ENCODE data around the gene LIMD2.

DNA sequence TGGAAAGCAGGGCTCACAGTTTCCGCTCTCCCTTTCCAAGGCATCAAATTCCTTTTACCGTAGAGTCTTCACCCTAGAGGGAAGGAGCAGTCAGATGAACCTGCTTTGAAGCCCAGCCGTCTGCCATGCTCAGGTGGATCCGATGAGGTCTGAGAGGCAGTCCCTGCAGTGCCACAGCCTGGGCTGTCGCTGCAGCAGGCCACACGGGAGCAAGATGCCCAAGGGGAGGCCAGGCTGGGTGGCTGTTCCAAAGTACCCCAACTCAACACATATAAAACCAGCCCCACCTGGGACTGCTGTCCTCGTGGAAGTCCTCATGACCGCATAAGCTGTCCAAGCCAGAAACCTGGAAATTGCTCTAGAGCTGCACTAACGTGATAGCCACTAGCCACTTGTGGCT, 4.9 kb upstream of the LIMD2 start:
- TF ChIP-seq GABPA (IDR thresholded peaks at IDR 0.05; ENCODE audit: borderline replicate concordance, insufficient read depth, low read length) (no peak), CEBPB (IDR thresholded peaks at IDR 0.05; ENCODE audit: low read depth, low read length) (no peak), POU5F1 (IDR thresholded peaks at IDR 0.05; ENCODE audit: low read depth, low read length) (no peak), POLR2A (IDR thresholded peaks at IDR 0.05; ENCODE audit: control extremely low read depth in 1 of 2, low read depth in 2 of 2, low read length in 2 of 2) (no peak), ZNF274 (IDR thresholded peaks at IDR 0.05; ENCODE audit: borderline replicate concordance, extremely low read depth, low read length) (no peak), TAF7 (optimal IDR thresholded peaks at IDR 0.05; ENCODE audit: borderline replicate concordance, low read depth, low read length) (no peak), KDM4A (IDR thresholded peaks at IDR 0.05; ENCODE audit: low read depth, low read length, severe bottlenecking) (no peak), CREB1 (IDR thresholded peaks at IDR 0.05) (no peak), YY1 (IDR thresholded peaks at IDR 0.05; ENCODE audit: low read depth, low read length) (no peak)
- TF ChIP-seq, protein P1, sequence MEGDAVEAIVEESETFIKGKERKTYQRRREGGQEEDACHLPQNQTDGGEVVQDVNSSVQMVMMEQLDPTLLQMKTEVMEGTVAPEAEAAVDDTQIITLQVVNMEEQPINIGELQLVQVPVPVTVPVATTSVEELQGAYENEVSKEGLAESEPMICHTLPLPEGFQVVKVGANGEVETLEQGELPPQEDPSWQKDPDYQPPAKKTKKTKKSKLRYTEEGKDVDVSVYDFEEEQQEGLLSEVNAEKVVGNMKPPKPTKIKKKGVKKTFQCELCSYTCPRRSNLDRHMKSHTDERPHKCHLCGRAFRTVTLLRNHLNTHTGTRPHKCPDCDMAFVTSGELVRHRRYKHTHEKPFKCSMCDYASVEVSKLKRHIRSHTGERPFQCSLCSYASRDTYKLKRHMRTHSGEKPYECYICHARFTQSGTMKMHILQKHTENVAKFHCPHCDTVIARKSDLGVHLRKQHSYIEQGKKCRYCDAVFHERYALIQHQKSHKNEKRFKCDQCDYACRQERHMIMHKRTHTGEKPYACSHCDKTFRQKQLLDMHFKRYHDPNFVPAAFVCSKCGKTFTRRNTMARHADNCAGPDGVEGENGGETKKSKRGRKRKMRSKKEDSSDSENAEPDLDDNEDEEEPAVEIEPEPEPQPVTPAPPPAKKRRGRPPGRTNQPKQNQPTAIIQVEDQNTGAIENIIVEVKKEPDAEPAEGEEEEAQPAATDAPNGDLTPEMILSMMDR (IDR thresholded peaks at IDR 0.05; ENCODE audit: control extremely low read depth in 1 of 3, insufficient read depth in 1 of 3, low read depth in 1 of 3, low read length in 3 of 3), result no peak
- TF ChIP-seq, protein P2, sequence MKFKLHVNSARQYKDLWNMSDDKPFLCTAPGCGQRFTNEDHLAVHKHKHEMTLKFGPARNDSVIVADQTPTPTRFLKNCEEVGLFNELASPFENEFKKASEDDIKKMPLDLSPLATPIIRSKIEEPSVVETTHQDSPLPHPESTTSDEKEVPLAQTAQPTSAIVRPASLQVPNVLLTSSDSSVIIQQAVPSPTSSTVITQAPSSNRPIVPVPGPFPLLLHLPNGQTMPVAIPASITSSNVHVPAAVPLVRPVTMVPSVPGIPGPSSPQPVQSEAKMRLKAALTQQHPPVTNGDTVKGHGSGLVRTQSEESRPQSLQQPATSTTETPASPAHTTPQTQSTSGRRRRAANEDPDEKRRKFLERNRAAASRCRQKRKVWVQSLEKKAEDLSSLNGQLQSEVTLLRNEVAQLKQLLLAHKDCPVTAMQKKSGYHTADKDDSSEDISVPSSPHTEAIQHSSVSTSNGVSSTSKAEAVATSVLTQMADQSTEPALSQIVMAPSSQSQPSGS (IDR thresholded peaks at IDR 0.05; ENCODE audit: low read length), result no peak
